ENCODE measurements around the gene P2RX5.

P2RX5 gene

GRCh38 chr17:3656353-3656752 is 39.6 kb downstream of the P2RX5 start:
- no peak for DNase-seq

- DNase-seq: no peak
Observed at GRCh38 chr17:3655766-3656165, 40.2 kb downstream of the P2RX5 start.

- peak; percentile 65 for DNase-seq
Observed at GRCh38 chr17:3647769-3648555, 48.0 kb downstream of the P2RX5 start.

GRCh38 chr17:3647251-3647650 is 48.7 kb downstream of the P2RX5 start:
- DNase-seq: no peak

- DNase-seq: no peak
Observed at GRCh38 chr17:3645310-3645709, 50.6 kb downstream of the P2RX5 start.

GRCh38 chr17:3643889-3644349 is 52.0 kb downstream of the P2RX5 start:
- no peak for DNase-seq

GRCh38 chr17:3641717-3642486 is 54.1 kb downstream of the P2RX5 start:
- DNase-seq: no peak

GRCh38 chr17:3641014-3641413 is 54.9 kb downstream of the P2RX5 start:
- DNase-seq: no peak

- no peak for DNase-seq
Observed at GRCh38 chr17:3639981-3640596, 55.9 kb downstream of the P2RX5 start.

- DNase-seq: no peak
Observed at GRCh38 chr17:3636908-3637373, 59.0 kb downstream of the P2RX5 start.

GRCh38 chr17:3636154-3636907 is 59.6 kb downstream of the P2RX5 start, which contains the start of the genes CTNS and SHPK:
CTNS (plus strand) TSS chr17:3636760; CDS start chr17:3640207, 3,447 bp downstream.
SHPK (minus strand) TSS chr17:3636250; CDS start chr17:3636219, 31 bp downstream.
- DNase-seq: peak; percentile 97

GRCh38 chr17:3635474-3636153 is 60.3 kb downstream of the P2RX5 start:
- no peak for DNase-seq

GRCh38 chr17:3632287-3632686 is 63.7 kb downstream of the P2RX5 start:
- no peak for DNase-seq

GRCh38 chr17:3630781-3631180 is 65.2 kb downstream of the P2RX5 start:
- DNase-seq: no peak

GRCh38 chr17:3627769-3628167 is 68.2 kb downstream of the P2RX5 start:
- no peak for DNase-seq

GRCh38 chr17:3626831-3627768 is 68.9 kb downstream of the P2RX5 start:
- no peak for DNase-seq
